NT2/D1 (cell line): ENCODE results near the gene ADAMTS15.

ENCODE experiments used
- SUZ12 ChIP-seq: IDR thresholded peaks from 2 replicates; pipeline ENCODE4 v1.6.1; 2011; ENCODE audit not compliant: insufficient read length, insufficient read depth; ENCODE audit errors: extremely low read depth
- YY1 ChIP-seq: IDR thresholded peaks from 2 replicates; pipeline ENCODE4 v1.6.1; 2011; ENCODE audit not compliant: insufficient read length, insufficient read depth
- ZNF274 ChIP-seq: IDR thresholded peaks from 2 replicates; pipeline ENCODE4 v1.6.1; 2011; ENCODE audit warnings: mild to moderate bottlenecking, low read depth, low read length

DNA sequence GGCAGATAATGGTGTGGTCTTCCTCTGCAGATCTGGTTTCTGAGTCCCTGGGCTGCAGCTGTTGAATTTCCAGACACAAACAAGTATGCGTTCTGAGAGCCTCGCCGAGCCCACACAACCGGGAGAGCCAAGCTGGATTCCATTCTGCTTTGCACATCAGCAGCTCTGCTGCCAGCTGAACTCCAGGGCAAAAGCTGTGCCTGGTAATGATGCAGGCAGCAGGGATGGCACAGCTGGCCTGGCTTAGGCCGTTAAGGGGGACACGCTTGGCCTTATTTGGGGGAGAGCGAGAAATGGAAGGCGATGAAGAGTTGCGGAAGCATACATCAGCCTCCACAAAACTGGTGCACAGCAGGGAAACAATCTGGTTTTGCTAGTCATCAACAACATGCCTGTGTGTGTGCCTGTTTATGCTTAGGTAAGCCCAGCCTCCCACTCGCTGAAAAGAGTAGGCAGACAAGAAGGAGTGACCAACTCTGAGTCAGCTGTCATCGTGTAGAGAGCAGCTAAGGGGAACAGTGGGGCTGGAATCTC is 45.1 kb upstream of the ADAMTS15 start:
- no peak for TF ChIP-seq SUZ12
- TF ChIP-seq ZNF274 = no peak
- no peak for TF ChIP-seq YY1
